CD14-positive monocyte (primary cell): ENCODE data around the gene CES4A. TPM values are rescaled to one million over a fixed set of nuclear protein-coding genes. Genes with fewer than 3 reads are reported as not detected.

Experiments
- DNase-seq, 3 donors: peaks; one replicate each; pipeline ENCODE4 v3.0.0-alpha.2; 2011 to 2022
- H2AFZ ChIP-seq: 2 replicates; pipeline ENCODE4 v1.6.0; 2012; ENCODE audit warnings: mild to moderate bottlenecking, low read depth, low read length, inconsistent platforms; ENCODE audit not compliant: insufficient read depth, poor library complexity, severe bottlenecking
- H3K27ac ChIP-seq, 2 donors: 1 replicate in 1 of 2; 2 replicates in 1 of 2; pipeline ENCODE4 v1.5.1; 2012 to 2013; ENCODE audit warnings: low read length in 2 of 2, control low read depth in 1 of 2, inconsistent platforms in 1 of 2, low read depth in 1 of 2, mild to moderate bottlenecking in 1 of 2
- H3K27me3 ChIP-seq, 2 donors: one replicate each; pipeline versions ENCODE4 v1.6.0 to v1.6.1; 2011 to 2013; ENCODE audit warnings: low read length in 2 of 2; ENCODE audit not compliant: control insufficient read depth in 2 of 2, insufficient read depth in 2 of 2
- H3K36me3 ChIP-seq, 2 donors: replicated peaks in 1 of 2; 1 replicate in 1 of 2; 2 replicates in 1 of 2; pipeline versions ENCODE4 v1.5.1 to v1.6.1; 2012 to 2013; ENCODE audit warnings: low read length in 2 of 2, control low read depth in 1 of 2, inconsistent platforms in 1 of 2, mild to moderate bottlenecking in 1 of 2; ENCODE audit not compliant: insufficient read depth in 2 of 2, control insufficient read depth in 1 of 2
- H3K4me1 ChIP-seq, 2 donors: 1 replicate in 1 of 2; 2 replicates in 1 of 2; pipeline versions ENCODE4 v1.5.1 to v1.6.1; 2012 to 2013; ENCODE audit warnings: low read length in 2 of 2, control low read depth in 1 of 2, inconsistent platforms in 1 of 2, mild to moderate bottlenecking in 1 of 2, moderate library complexity in 1 of 2; ENCODE audit not compliant: insufficient read depth in 2 of 2, control insufficient read depth in 1 of 2
- H3K4me2 ChIP-seq: replicated peaks from 2 replicates; pipeline ENCODE3; 2012; ENCODE audit warnings: low read length, moderate library complexity, mild to moderate bottlenecking; ENCODE audit not compliant: poor library complexity, severe bottlenecking; ENCODE audit errors: extremely low read depth
- H3K4me3 ChIP-seq, 3 experiments: fragments of 200-600 bp in 1 of 3; sonication (generic) in 1 of 3; replicated peaks in 1 of 3; 1 replicate in 2 of 3; 2 replicates in 1 of 3; pipeline ENCODE4 v1.5.1; 2011 to 2013; ENCODE audit warnings: low read length in 3 of 3, mild to moderate bottlenecking in 3 of 3, control low read depth in 2 of 3, low read depth in 2 of 3, inconsistent platforms in 1 of 3, moderate library complexity in 1 of 3
- H3K79me2 ChIP-seq: 2 replicates; pipeline ENCODE4 v1.6.0; 2012; ENCODE audit warnings: mild to moderate bottlenecking, control low read depth, inconsistent platforms, low read length, moderate library complexity; ENCODE audit not compliant: insufficient read depth
- H3K9ac ChIP-seq: 2 replicates; pipeline ENCODE4 v1.6.0; 2017; ENCODE audit warnings: low read length, mild to moderate bottlenecking; ENCODE audit not compliant: insufficient read depth, poor library complexity, severe bottlenecking
- H3K9me3 ChIP-seq, 2 donors: replicated peaks in 1 of 2; 1 replicate in 1 of 2; 2 replicates in 1 of 2; pipeline versions ENCODE4 v1.5.1 to v1.6.1; 2012 to 2013; ENCODE audit warnings: low read length in 2 of 2, control low read depth in 1 of 2; ENCODE audit not compliant: control insufficient read depth in 1 of 2, insufficient read depth in 1 of 2
- H4K20me1 ChIP-seq: 2 replicates; pipeline ENCODE4 v1.6.0; 2012; ENCODE audit warnings: mild to moderate bottlenecking, low read length, control low read depth, moderate library complexity; ENCODE audit not compliant: insufficient read depth
- H3K27ac Mint-ChIP-seq, 7 donors: one replicate each; pipeline ENCODE4 v1.8.0; 2020; ENCODE audit warnings: mild to moderate bottlenecking in 7 of 7, mixed read lengths in 7 of 7, moderate library complexity in 6 of 7, inconsistent platforms in 2 of 7
- H3K27me3 Mint-ChIP-seq, 3 donors: one replicate each; pipeline ENCODE4 v1.8.0; 2021 to 2022; ENCODE audit warnings: low read depth in 3 of 3, mild to moderate bottlenecking in 3 of 3, mixed read lengths in 3 of 3, moderate library complexity in 3 of 3, inconsistent platforms in 1 of 3
- H3K36me3 Mint-ChIP-seq, 2 donors: one replicate each; pipeline ENCODE4 v1.8.0; 2020; ENCODE audit warnings: mixed read lengths in 2 of 2, inconsistent platforms in 1 of 2, mild to moderate bottlenecking in 1 of 2
- H3K4me1 Mint-ChIP-seq: one replicate; pipeline ENCODE4 v1.8.0; 2020; ENCODE audit warnings: mild to moderate bottlenecking, mixed read lengths
- H3K4me3 Mint-ChIP-seq, 2 donors: one replicate each; pipeline ENCODE4 v1.8.0; 2020; ENCODE audit warnings: mild to moderate bottlenecking in 2 of 2, mixed read lengths in 2 of 2, moderate library complexity in 1 of 2
- H3K9me3 Mint-ChIP-seq, 7 donors: one replicate each; pipeline ENCODE4 v1.8.0; 2020 to 2022; ENCODE audit warnings: mixed read lengths in 7 of 7, mild to moderate bottlenecking in 6 of 7, moderate library complexity in 6 of 7, inconsistent platforms in 2 of 7
- CTCF ChIP-seq: fragments of 200-600 bp; IDR thresholded peaks from one replicate; pipeline ENCODE4 v1.8.0; 2022; ENCODE audit warnings: antibody characterized with exemption, mild to moderate bottlenecking
- WGBS: methylation state at CpG from one replicate; pipeline ENCODE4 v1.1.5; 2013; ENCODE audit warnings: missing lambda C conversion rate; ENCODE audit not compliant: insufficient coverage; 5-methylcytosine and 5-hydroxymethylcytosine counted together
- intact Hi-C, 2 donors: fragments of 100-400 bp; cut with micrococcal nuclease; formaldehyde crosslinking; loops; one replicate each; pipeline versions ENCODE4 v1.15.0 to v1.15.1; 2023
- polyA plus RNA-seq, 3 donors: library from polyadenylated mRNA; depleted of rRNA in 1 of 3; unstranded in 2 of 3; stranded (reverse) in 1 of 3; fragments of 300-500 nt in 2 of 3; fragments of >200 nt in 1 of 3; fragmentation: Illumina TruSeq in 2 of 3; gene quantifications; 1 replicate in 2 of 3; 2 replicates in 1 of 3; pipeline ENCODE4 v1.2.3, GENCODE V29; 2012 to 2021

Gene CES4A
- polyA plus RNA-seq, 3 donors: 3.3 to 47.6 (median 4.1) TPM

GRCh38 chr16:67043420-67043819 is 55.0 kb downstream of the CES4A start:
- Histone ChIP-seq H3K79me2 (peaks cover 97% of the 10 kb centered on the region), H3K9me3 (no peaks in the 10 kb centered on the region), H3K4me1 (no peaks in the 10 kb centered on the region), H3K36me3 (peaks cover 21 to 75% of the 10 kb centered on the region in 2 donors), H4K20me1 (peaks cover 76% of the 10 kb centered on the region), H3K9ac (no peak overlapping the region), H3K27me3 (no peaks in the 10 kb centered on the region), H3K4me2 (no peak overlapping the region), H3K4me3 (no peak overlapping the region), H3K27ac (peak overlapping the region in 1 of 2 donors; percentile 3), H2AFZ (no peak overlapping the region)
- DNase-seq: no peak
- Mint-ChIP-seq H3K4me1 (peaks cover 5% of the 10 kb centered on the region), H3K27ac (no peak overlapping the region), H3K9me3 (no peaks in the 10 kb centered on the region), H3K36me3 (peaks cover 43 to 61% of the 10 kb centered on the region in 2 donors), H3K4me3 (no peak overlapping the region), H3K27me3 (no peaks in the 10 kb centered on the region)
- no CpG with 5 or more reads among the region's 1 CpG for WGBS
- intact Hi-C loops: no loop called here
- TF ChIP-seq CTCF: no peak

GRCh38 chr16:67050796-67051195 is 62.4 kb downstream of the CES4A start:
- Histone ChIP-seq H3K4me3 (no peak overlapping the region), H4K20me1 (peaks cover 65% of the 10 kb centered on the region), H3K36me3 (peaks cover 15 to 47% of the 10 kb centered on the region in 2 donors), H2AFZ (no peak overlapping the region), H3K27me3 (no peaks in the 10 kb centered on the region), H3K9ac (no peak overlapping the region), H3K4me2 (no peak overlapping the region), H3K4me1 (no peaks in the 10 kb centered on the region), H3K79me2 (peaks cover 89% of the 10 kb centered on the region), H3K27ac (no peak overlapping the region), H3K9me3 (no peaks in the 10 kb centered on the region)
- Mint-ChIP-seq H3K4me1 (peaks cover 15% of the 10 kb centered on the region), H3K27me3 (no peaks in the 10 kb centered on the region), H3K9me3 (no peaks in the 10 kb centered on the region), H3K4me3 (no peak overlapping the region), H3K27ac (no peak overlapping the region), H3K36me3 (peaks cover 17 to 64% of the 10 kb centered on the region in 2 donors)
- no peak for TF ChIP-seq CTCF
- no peak for DNase-seq
- WGBS: no CpG with 5 or more reads among the region's 2 CpGs
- intact Hi-C loops: no loop called here
